Measurements from ENCODE around the gene RHEB.

GRCh38 chr7:151438864-151439601 lies 80.7 kb downstream of the RHEB start:
- TF ChIP-seq CTCF (IDR thresholded peaks at IDR 0.05; ENCODE audit: borderline replicate concordance, extremely low read depth, low read length, poor library complexity, severe bottlenecking) (no peak), EZH2 (IDR thresholded peaks at IDR 0.05; ENCODE audit: borderline replicate concordance, low read depth, low read length, severe bottlenecking) (no peak)
